ENCODE data around the gene IGSF21.

- no peak for TF ChIP-seq POLR2A (IDR thresholded peaks at IDR 0.05)
- TF ChIP-seq CTCF (IDR thresholded peaks at IDR 0.05) = no peak
- TF ChIP-seq EP300 (IDR thresholded peaks at IDR 0.05) = no peak
Measured at GRCh38 chr1:18058206-18058921, 49.2 kb upstream of the IGSF21 start.

Data from suprapubic skin (tissue), 3 donors.